LNCAP (cell line): ENCODE measurements around the gene DHCR24.

ENCODE experiments used
- CTCF ChIP-seq: fragments of 450-650 bp; IDR thresholded peaks from 2 replicates; pipeline ENCODE4 v1.5.1; 2017; ENCODE audit warnings: mild to moderate bottlenecking

The DHCR24 gene

GRCh38 chr1:54819195-54819536 is 67.8 kb downstream of the DHCR24 start:
- TF ChIP-seq CTCF: no peak

- TF ChIP-seq CTCF: no peak
Observed at GRCh38 chr1:54818461-54819194, 68.4 kb downstream of the DHCR24 start.

- no peak for TF ChIP-seq CTCF
Observed at GRCh38 chr1:54816951-54817350, 70.0 kb downstream of the DHCR24 start.

- TF ChIP-seq CTCF: no peak
Observed at GRCh38 chr1:54816130-54816529, 70.9 kb downstream of the DHCR24 start.

GRCh38 chr1:54815086-54815876 is 71.7 kb downstream of the DHCR24 start:
- no peak for TF ChIP-seq CTCF

GRCh38 chr1:54814571-54814970 is 72.4 kb downstream of the DHCR24 start:
- no peak for TF ChIP-seq CTCF

GRCh38 chr1:54814126-54814498 is 72.9 kb downstream of the DHCR24 start:
- no peak for TF ChIP-seq CTCF
